AG10803 (cell line): ENCODE results near the gene VOPP1.
A peak's percentile ranks its signal among the peaks of the same experiment; 100 is the strongest.

Experiments used
- DNase-seq: peaks from one replicate; pipeline ENCODE4 v3.0.0; 2010; ENCODE audit warnings: low read depth
- H3K4me3 ChIP-seq: 2 replicates; pipeline ENCODE4 v1.5.1; 2011; ENCODE audit warnings: mild to moderate bottlenecking, low read length, control low read depth
- CTCF ChIP-seq: conservative IDR thresholded peaks from 2 replicates; pipeline ENCODE4 v1.5.1; 2011; ENCODE audit warnings: mild to moderate bottlenecking, low read length, control low read depth, inconsistent platforms

VOPP1 gene

GRCh38 chr7:55569797-55570196, 2.5 kb downstream of the VOPP1 start:
- TF ChIP-seq CTCF, result no peak
- DNase-seq, result no peak
- H3K4me3 ChIP-seq, result no peak overlapping the region

DNA sequence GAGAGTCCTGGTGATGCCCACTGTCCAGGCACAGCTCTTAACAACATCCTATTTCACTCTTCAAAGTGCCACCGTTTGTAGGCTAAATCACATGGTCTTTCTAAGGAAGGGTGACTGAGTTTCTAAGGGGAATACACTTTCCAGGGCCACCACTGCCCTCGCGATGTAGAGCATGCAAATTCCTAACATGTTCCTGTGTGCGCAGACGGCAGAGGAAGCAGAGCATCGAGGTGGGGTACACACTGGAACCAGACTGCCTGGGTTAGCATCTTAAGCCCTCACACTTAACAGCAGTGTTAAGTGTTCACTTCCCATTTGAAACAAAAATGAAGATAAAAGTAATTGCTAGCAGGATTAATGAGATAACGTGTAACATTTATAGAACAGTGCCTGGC, 3.0 kb downstream of the VOPP1 start:
- no peak for TF ChIP-seq CTCF
- no peak overlapping the region for H3K4me3 ChIP-seq
- no peak for DNase-seq

GRCh38 chr7:55568613-55569268, 3.6 kb downstream of the VOPP1 start:
- H3K4me3 ChIP-seq, result no peak overlapping the region
- peak; percentile 9 for DNase-seq
- peak; percentile 17; the same call in 1 of the 2 replicates for TF ChIP-seq CTCF

- no peak for DNase-seq
- no peak overlapping the region for H3K4me3 ChIP-seq
- TF ChIP-seq CTCF, result no peak
These were observed 4.7 kb downstream of the VOPP1 start for GRCh38 chr7:55567571-55567970.

DNA sequence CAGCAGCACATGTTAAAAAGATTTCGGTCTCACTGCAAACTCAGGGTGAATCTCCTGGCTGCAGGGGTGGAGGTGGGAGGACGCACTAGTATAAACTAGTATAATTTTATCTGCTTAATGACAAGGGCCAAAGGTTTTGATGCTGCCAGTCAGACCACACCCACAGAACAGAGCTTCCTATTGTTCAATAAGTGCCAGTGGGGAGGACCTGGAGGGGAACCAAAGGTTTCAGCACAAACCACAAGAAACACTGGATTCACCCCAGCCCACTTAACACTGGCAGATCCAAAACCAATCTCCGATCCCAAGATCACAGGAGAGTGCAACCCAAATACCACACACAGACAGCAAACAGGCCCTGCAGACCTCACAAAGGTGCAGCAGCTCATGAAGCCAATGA, 6.6 kb downstream of the VOPP1 start:
- H3K4me3 ChIP-seq, result no peak overlapping the region
- no peak for TF ChIP-seq CTCF
- peak; percentile 20 for DNase-seq

DNA sequence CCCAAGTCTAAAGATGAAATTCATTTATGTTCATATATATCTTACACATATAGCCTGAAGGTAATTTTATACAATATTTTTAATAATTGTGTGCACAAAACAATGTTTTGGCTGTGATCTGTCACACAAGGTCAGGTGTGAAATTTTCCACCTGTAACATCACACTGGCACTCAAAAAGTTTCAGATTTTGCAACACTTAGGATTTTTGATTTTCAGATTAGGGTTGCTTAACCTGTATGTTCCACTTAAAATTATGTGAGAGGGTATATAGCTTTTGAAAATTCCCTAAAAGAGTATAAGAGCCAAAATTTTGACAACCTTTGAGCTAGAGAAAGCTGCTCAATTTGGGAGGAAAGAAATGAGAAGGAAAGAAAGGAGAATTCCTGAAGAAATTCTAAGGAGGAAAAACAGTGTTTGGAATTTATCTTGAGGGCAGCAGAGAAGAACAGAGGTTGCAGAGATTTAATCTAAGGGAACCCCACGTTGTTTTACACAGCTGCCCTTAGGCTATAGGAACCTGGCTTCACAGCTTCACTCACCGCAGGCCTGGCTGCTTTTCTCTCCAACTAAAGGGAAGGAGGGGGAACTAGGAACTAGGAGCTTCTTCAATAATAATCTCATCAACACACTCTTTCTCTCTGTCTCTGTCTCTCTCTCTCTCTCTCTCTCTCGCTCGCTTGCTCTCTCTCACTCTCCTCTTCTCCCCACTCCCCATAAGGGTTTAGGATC, 8.5 kb downstream of the VOPP1 start:
- no peak for DNase-seq
- H3K4me3 ChIP-seq, result no peak overlapping the region
- no peak for TF ChIP-seq CTCF

DNA sequence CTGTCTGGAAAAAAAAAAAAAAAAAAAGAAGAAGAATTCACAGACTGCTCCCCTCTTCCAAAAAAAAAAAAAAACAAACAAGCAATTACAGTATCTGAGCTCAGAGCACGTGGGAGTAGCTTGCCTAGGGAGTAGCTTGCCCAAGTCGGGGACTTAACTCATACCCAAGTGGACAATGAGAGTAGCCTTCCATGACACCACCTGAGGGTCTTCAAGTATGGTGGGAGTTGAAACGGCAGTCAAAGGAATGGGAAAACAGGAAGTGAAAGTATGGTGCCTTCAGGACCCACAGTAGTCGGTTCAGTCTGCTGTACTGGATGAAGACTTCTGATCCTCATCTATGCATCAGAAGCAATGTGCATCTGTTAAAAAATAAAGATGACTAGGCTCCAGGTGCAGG, 10.6 kb downstream of the VOPP1 start:
- TF ChIP-seq CTCF, result no peak
- DNase-seq, result no peak
- H3K4me3 ChIP-seq, result no peak overlapping the region
